GM20000 (cell line): Measurements from ENCODE around the gene KRTAP29-1.

ENCODE experiments used
- DNase-seq: peaks from one replicate; pipeline ENCODE4 v3.0.0; 2012; ENCODE audit warnings: low spot score
- TF ChIP-seq, protein P1 (sequence below): IDR thresholded peaks from 2 replicates; pipeline ENCODE4 v1.5.1; 2012; ENCODE audit warnings: mild to moderate bottlenecking, control low read depth; ENCODE audit errors: extremely low read depth, missing control alignments

The KRTAP29-1 gene

DNA sequence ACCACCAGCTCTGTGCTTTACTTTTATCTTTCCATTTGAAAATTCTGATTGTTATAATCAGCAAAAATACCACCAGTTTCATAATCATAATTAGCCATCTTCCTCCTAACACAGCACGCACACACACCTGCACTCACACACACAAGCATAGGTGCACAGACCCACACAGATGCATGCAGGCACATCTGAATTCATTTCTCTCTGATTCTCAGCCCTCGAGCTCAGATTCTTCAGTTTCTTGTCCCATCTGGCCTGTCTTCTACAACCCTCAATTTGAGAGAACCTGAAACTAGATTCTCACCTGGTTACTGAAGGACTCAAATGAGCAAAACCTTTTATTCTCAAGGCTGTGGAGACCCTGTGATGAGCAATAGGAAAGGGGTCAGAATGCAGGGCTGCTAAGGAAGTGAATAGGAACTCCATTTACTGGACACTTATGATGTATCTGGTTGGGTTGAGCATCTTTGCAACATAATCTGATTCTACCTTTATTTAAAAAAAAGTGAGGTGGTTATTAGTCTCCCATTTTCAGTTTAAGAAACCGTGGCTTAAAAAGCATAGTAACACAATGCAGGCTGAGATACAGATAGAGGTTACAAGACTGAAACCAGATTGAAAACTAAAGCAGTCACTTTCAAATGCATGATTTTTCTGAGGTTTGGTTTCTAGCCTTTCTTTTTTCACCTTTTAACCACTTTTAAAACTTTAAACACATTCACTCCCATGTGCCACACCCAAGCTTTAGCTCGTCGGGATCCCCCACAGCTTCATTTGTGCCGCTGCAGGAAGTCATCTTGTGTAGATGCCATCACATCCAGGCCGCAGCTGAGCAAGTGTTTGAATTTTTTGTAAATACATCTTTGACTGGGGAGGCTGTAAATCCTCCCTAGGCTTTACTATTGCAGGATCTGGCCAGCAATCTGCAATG, 38.5 kb upstream of the KRTAP29-1 start:
- DNase-seq, result no peak
- TF ChIP-seq, protein P1, sequence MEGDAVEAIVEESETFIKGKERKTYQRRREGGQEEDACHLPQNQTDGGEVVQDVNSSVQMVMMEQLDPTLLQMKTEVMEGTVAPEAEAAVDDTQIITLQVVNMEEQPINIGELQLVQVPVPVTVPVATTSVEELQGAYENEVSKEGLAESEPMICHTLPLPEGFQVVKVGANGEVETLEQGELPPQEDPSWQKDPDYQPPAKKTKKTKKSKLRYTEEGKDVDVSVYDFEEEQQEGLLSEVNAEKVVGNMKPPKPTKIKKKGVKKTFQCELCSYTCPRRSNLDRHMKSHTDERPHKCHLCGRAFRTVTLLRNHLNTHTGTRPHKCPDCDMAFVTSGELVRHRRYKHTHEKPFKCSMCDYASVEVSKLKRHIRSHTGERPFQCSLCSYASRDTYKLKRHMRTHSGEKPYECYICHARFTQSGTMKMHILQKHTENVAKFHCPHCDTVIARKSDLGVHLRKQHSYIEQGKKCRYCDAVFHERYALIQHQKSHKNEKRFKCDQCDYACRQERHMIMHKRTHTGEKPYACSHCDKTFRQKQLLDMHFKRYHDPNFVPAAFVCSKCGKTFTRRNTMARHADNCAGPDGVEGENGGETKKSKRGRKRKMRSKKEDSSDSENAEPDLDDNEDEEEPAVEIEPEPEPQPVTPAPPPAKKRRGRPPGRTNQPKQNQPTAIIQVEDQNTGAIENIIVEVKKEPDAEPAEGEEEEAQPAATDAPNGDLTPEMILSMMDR, result no peak

DNA sequence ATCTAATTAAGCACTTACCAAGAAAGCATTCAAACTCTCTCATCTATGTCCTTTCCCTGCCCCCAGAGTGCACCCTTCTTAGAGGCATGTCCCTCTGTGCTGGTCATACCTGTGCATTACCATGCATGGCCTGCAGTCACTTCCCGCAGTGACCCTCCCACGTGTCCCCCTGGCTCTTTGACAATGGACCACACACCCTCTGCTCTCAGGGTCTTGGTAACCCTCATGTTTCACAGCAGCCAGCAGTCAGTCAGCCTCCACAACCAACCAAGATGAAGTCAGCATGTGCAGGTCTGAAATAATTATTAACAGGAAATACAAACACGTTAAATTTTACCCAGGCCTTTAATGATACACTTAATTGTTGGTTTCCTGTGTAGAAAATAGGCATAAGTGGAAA, 37.8 kb upstream of the KRTAP29-1 start:
- no peak for DNase-seq
- TF ChIP-seq, protein P1, result no peak

DNA sequence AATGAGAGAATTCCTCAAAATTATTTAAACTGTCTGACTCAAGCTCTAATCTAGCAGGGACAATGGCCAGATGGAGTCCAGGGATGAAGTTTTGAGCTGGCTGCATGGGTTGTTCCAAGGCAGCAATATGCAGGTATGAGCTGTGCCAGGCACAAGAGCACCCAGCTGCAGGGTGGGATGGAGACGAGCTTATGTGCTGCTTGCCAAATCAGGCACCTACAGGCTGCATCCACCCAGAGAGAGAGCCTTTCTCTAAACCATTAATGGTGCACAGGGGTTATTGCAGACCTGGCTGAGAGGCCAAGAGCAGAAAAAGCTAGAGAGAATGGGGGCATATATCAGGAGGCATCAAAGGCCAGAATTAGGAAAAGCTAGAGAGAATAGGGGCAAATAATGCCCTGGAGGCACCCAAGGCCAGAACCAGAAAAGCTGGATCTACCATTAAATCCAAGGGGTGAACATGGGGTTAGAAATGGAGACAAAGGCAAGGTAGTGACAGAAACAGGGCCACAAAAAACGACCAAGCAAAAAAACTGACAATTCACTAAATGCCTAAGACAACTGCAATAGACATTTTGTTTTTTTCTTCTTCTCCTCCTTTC, 37.0 kb upstream of the KRTAP29-1 start:
- DNase-seq, result no peak
- TF ChIP-seq, protein P1, result no peak

DNA sequence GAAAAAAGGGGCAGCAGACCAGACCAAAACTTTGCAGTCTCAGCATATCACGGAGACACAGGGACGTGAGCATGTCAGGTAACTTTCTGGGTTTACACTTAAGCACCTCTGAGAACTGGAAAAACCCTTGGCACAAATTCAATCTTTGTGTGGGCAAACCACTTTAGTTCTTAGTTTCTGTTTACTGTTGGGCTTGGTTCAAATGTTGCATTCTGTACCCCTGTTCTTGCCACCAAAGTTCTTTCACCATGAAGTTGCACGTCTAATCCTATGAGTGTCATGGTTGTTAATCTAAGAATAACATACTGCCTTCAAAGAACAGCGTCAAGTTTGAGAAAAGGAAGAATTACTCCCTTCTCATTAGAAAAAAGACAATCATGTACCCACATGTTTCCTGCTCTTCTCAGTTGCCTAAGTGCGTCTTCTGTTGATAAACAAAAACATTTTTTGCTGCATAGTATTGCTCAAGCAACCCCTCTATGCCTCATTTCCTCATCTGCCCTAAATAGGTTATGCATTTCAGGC, 36.4 kb upstream of the KRTAP29-1 start:
- no peak for DNase-seq
- TF ChIP-seq, protein P1, result no peak

DNA sequence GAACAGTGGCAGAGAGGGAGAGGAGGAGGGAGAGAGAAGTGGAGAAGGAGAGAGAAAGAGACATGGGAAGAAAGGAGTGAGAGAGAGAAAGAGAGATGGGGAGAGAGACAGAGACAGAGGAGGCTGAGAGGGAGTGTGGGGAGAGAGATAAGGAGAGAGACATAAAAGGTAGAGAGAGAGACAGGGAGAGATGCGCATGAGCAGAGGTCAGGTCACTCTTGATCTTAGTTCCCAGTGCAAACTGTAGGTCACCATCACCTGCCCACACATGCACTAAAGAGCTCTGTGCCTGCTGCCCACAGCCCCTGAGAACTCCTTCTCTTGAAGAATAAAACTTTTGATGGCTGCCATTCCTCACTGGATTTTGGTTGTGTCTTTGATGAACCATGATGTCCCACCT, 33.1 kb upstream of the KRTAP29-1 start:
- TF ChIP-seq, protein P1, result no peak
- no peak for DNase-seq

DNA sequence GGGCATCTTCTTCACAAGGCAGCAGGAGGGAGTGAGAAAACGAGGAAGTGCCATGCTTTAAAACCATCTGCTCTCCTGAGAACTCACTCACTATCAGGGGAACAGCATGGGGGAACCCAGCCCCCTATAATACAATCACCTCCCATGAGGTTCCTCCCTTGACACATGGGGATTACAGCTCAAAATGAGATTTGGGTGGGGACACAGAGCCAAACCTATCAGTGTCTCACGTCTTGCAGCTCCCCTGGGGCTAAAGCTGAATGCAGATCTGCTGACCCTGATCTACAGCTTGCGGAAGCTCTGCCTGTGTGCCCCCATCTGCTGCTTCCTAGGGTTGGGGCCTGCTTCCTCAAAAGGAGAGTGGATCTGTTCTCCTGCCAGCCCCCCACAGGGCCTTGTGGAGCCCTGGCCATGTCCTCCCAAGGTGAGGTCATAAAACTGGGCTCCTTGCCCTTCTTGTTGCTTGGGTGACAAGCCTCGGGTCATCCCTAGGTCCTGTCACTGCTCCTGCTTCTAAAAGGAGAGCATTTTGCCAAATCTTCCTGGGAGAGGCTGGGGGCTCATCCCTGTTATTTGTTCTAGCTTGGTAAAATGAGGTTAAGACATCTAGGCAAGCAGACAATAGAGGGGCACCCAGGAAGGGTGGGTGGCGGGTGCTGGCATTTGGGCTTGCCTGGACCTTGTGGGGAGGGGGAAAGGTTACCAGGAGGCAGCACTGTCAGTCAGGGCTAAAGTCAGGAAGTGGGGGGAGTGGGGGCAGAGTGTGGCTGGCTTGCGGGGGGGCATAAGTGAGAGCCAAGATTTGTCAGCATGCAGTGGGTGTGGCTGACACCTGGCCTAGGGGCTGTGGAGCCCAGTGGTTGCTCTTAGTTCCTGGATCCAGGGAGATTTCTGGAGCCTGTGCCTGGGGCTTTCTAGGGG, 32.0 kb upstream of the KRTAP29-1 start:
- DNase-seq, result no peak
- TF ChIP-seq, protein P1, result no peak
